Esophagus (tissue), 2 donors: ENCODE measurements around the gene GH2. TPM values are rescaled to one million over a fixed set of nuclear protein-coding genes. Genes with fewer than 3 reads are reported as not detected.
"Not testable (repeated sequence)": the region's sequence is repeated elsewhere in the genome, so short reads cannot be mapped to it uniquely, and the experiment has no call there.

Experiments
- H3K27ac ChIP-seq, 2 donors: one replicate each; pipeline ENCODE4 v1.5.1; 2013; ENCODE audit warnings: low read depth in 2 of 2, mild to moderate bottlenecking in 2 of 2, inconsistent platforms in 1 of 2, low read length in 1 of 2, moderate library complexity in 1 of 2
- H3K27me3 ChIP-seq, 2 donors: one replicate each; pipeline ENCODE4 v1.6.1; 2013; ENCODE audit warnings: low read length in 2 of 2, control low read depth in 1 of 2, mild to moderate bottlenecking in 1 of 2; ENCODE audit not compliant: insufficient read depth in 2 of 2, control insufficient read depth in 1 of 2
- H3K36me3 ChIP-seq, 2 donors: one replicate each; pipeline ENCODE4 v1.6.1; 2013; ENCODE audit warnings: low read length in 1 of 2; ENCODE audit not compliant: control insufficient read depth in 2 of 2, insufficient read depth in 2 of 2
- H3K4me1 ChIP-seq, 2 donors: one replicate each; pipeline ENCODE4 v1.6.1; 2013; ENCODE audit warnings: low read length in 1 of 2; ENCODE audit not compliant: control insufficient read depth in 2 of 2, insufficient read depth in 2 of 2
- H3K4me3 ChIP-seq, 2 donors: one replicate each; pipeline ENCODE4 v1.5.1; 2013; ENCODE audit warnings: low read length in 2 of 2, mild to moderate bottlenecking in 2 of 2, low read depth in 1 of 2, moderate library complexity in 1 of 2
- H3K9me3 ChIP-seq, 2 donors: one replicate each; pipeline ENCODE4 v1.6.1; 2013; ENCODE audit warnings: mild to moderate bottlenecking in 2 of 2, low read depth in 1 of 2, low read length in 1 of 2, moderate library complexity in 1 of 2; ENCODE audit not compliant: control insufficient read depth in 2 of 2, insufficient read depth in 1 of 2
- WGBS, 2 donors: extraction: QIAGEN DNeasy Blood & Tissue Kit; methylation state at CpG; one replicate each; pipeline ENCODE4 v1.1.7; 2013; 5-methylcytosine and 5-hydroxymethylcytosine counted together
- polyA plus RNA-seq, 2 donors: library from polyadenylated mRNA; stranded (reverse); fragments of 200-250 nt; gene quantifications; one replicate each; pipeline ENCODE4 v1.2.3, GENCODE V29; 2013
- donor health status: healthy with polysubstance abuse.
- donor health status: Bipolar disorder and iron deficiency.

The GH2 gene
- polyA plus RNA-seq, 2 donors = not detected

- H3K27me3 ChIP-seq, H3K36me3 ChIP-seq, H3K4me1 ChIP-seq, H3K9me3 ChIP-seq: not testable (repeated sequence)
- WGBS, 2 donors = 6 to 8% methylated on average over 19 of the region's 19 CpGs
- H3K27ac ChIP-seq = peak overlapping the region; percentile 88 to 95
- peak overlapping the region; percentile 47 to 57 for H3K4me3 ChIP-seq
These were observed 38.3 kb downstream of the GH2 start for GRCh38 chr17:63843387-63843888.

DNA sequence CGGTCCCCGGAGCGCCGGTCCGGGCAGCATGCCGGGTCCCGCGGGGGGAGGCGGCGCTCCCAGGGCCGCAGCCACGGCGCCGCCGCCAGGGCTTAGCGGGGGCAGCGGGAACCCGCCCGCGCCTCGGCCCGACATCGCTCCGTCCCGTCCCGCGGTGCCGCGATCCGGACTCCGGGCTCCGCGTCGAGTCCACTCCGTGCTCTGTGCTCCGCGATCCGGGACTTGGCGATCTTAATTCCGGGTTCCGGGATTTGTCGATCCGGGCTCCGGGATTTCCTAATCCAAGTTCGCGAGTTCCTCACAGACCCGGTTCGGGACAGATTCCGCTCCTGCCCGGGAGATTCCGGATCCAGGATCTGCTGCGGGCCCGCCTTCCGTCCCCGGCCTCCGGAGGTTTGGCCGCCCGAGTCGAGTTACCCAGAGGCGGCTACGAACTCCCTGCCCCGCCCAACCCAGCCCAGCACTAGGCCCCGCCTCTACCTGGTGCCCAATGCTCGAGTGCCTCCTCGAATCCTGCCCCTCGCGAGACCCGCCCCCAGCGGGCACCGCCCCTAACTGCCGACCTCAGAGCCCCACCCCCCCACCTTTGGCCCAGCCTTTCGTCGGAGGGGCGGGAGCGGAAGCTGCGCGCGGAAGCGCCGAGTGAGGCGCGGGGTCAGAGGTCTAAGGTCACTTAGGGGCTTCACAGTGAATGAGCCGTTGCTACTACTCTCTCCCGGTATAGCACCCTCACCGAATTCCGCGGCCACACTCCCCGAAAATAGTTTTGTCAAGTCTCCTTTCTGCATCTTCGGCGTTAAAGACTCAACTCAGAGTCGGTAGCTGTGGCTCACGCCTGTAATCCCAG is 39.0 kb downstream of the GH2 start, which contains the start of gene SMARCD2:
Gene SMARCD2, minus strand, starts transcription at position 146 of the 847 bp plus-strand sequence. Its CDS starts 11 bp downstream, at position 135.
- WGBS, 2 donors = 0 to 1% methylated on average over 87 to 92 of the region's 92 CpGs

DNA sequence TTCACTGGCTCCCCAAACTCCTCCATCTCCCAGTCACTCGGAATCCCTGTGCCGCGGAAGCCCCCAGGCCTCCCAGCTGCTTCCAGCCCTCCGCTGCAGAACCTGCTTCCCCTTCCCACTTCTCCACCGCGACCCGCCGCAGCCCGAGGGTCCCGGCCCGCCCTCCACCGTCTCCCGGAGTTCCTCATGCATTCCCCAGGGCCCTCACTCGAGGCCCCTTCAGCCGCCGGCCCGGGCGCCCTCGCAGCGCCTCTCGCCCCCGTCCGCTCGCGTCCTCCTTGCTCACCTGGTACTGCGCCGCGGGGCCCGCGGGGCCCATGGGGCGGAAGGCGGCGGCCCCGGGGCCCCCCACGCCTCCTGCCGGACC is 39.6 kb downstream of the GH2 start:
- H3K4me3 ChIP-seq = peak overlapping the region; percentile 94
- H3K27ac ChIP-seq = peak overlapping the region; percentile 95 to 96
- H3K9me3 ChIP-seq = no peaks in the 10 kb centered on the region
- H3K4me1 ChIP-seq = peaks cover 22% of the 10 kb centered on the region in 2 donors
- 0 to 1% methylated on average over 24 to 36 of the region's 36 CpGs for WGBS, 2 donors
- no peaks in the 10 kb centered on the region for H3K27me3 ChIP-seq
- peaks cover 0 to 3% of the 10 kb centered on the region in 2 donors for H3K36me3 ChIP-seq

More for the DNA sequence above, 39.0 kb downstream of the GH2 start, which contains the start of gene SMARCD2:
- Histone ChIP-seq H3K4me1 (peaks cover 16% of the 10 kb centered on the region in 2 donors), H3K9me3 (no peaks in the 10 kb centered on the region), H3K27ac (peak within 1 kb of the TSS; percentile 95 to 96), H3K27me3 (no peaks in the 10 kb centered on the region), H3K36me3 (no peaks in the 10 kb centered on the region), H3K4me3 (peak within 1 kb of the TSS; percentile 94)

DNA sequence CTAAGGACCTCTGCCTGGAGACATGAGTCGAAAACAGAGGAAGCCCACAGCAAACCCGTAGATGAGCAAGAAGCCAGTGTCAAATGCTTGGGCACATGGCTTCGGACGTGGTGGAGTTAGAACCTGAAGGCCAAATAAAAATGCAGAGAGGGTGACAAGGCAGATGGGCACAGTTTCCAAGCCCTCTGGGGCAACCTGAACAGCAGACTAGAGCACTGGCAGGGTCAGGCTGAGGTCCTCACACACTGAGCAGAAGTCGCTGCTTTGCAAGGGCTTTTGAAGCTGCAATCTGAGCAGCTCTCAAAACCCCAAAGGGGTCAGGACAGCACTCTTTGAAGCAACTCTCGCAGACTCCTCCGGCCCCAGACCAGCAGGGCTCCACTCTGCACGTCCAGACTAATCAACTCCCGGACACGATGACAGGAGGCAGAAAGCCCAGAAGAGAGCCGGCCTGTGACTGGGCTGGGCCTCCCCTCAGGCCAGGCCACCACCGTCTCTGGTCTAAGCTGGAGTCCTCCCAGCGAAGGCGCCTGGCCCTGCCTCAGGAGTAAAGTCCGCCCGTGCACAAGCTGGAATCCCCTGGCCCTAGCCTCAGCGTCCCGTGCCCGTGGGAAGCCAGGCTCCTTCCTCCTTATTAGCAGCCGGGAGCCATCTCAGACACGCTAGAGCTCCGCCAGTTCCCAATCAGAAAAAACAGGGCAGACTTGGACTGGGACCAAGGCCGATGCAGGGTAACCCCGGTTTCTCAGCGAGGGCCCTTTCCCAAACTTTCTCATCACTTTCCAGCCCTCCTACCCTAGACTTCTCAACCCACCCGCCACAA is 40.2 kb downstream of the GH2 start:
- peaks cover 0 to 8% of the 10 kb centered on the region in 2 donors for H3K36me3 ChIP-seq
- no peaks in the 10 kb centered on the region for H3K9me3 ChIP-seq
- peak overlapping the region; percentile 95 to 96 for H3K27ac ChIP-seq
- H3K27me3 ChIP-seq = no peaks in the 10 kb centered on the region
- peak overlapping the region; percentile 94 for H3K4me3 ChIP-seq
- H3K4me1 ChIP-seq = peaks cover 22 to 23% of the 10 kb centered on the region in 2 donors
- WGBS, 2 donors = 2 to 5% methylated on average over 26 of the region's 26 CpGs

- Histone ChIP-seq H3K4me3 (peak overlapping the region; percentile 94), H3K4me1 (peaks cover 22 to 23% of the 10 kb centered on the region in 2 donors), H3K9me3 (no peaks in the 10 kb centered on the region), H3K27ac (peak overlapping the region; percentile 95 to 96), H3K27me3 (no peaks in the 10 kb centered on the region), H3K36me3 (peaks cover 0 to 8% of the 10 kb centered on the region in 2 donors)
- 30 to 36% methylated on average over 4 of the region's 4 CpGs for WGBS, 2 donors
These were observed 41.0 kb downstream of the GH2 start for GRCh38 chr17:63840591-63841349.

DNA sequence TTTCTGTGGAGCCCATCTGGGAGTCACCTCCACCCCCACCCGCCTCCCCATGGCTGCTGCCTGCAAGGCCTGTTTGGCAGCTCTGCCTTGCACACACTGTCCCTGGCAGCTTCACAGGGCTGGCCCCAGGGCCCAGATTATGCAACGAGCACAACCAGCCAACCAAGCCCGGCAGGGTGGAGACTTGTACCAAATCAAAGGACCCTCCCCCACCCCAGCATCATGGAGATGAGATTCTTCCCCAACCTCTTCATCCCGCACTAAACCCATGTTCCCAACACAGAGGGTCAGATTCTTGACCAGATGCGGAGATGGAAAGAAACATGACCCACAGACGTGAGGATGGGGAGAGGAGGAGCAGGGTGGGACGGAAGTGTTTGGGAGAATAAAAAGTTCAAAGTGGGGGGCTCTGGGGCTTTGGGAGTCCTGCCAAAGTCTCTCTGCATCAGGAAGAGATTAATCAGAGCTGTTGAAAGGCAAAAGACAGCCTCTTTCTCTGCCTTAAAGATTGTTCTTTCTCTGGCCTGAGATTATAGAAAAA is 43.0 kb downstream of the GH2 start:
- Histone ChIP-seq H3K9me3 (no peaks in the 10 kb centered on the region), H3K36me3 (peaks cover 6 to 22% of the 10 kb centered on the region in 2 donors), H3K27me3 (no peaks in the 10 kb centered on the region), H3K27ac (peak overlapping the region; percentile 93 to 95), H3K4me3 (peak overlapping the region in 1 of 2 donors; percentile 12), H3K4me1 (peaks cover 22 to 23% of the 10 kb centered on the region in 2 donors)
- 25% methylated on average over 7 of the region's 7 CpGs for WGBS, 2 donors

- H3K4me3 ChIP-seq = no peak overlapping the region
- peaks cover 22 to 23% of the 10 kb centered on the region in 2 donors for H3K4me1 ChIP-seq
- no peaks in the 10 kb centered on the region for H3K27me3 ChIP-seq
- H3K36me3 ChIP-seq = peaks cover 11 to 29% of the 10 kb centered on the region in 2 donors
- peak overlapping the region; percentile 89 to 93 for H3K27ac ChIP-seq
- H3K9me3 ChIP-seq = no peaks in the 10 kb centered on the region
- 54 to 76% methylated on average over 5 of the region's 5 CpGs for WGBS, 2 donors
These were observed 43.7 kb downstream of the GH2 start for GRCh38 chr17:63837962-63838600.

- WGBS, 2 donors = 77 to 83% methylated on average over 12 of the region's 12 CpGs
- H3K4me3 ChIP-seq = no peak overlapping the region
These were observed 44.3 kb downstream of the GH2 start for GRCh38 chr17:63837480-63837879.

More at GRCh38 chr17:63837480-63837879, 44.3 kb downstream of the GH2 start:
- Histone ChIP-seq H3K36me3 (peaks cover 17 to 35% of the 10 kb centered on the region in 2 donors), H3K9me3 (no peaks in the 10 kb centered on the region), H3K27ac (peak overlapping the region; percentile 89 to 93), H3K27me3 (no peaks in the 10 kb centered on the region), H3K4me1 (peaks cover 22 to 23% of the 10 kb centered on the region in 2 donors)
